GM23338 (cell line): ENCODE results near the gene PMM1.

ENCODE experiments used
- POLR2AphosphoS5 ChIP-seq: IDR thresholded peaks from 2 replicates; pipeline ENCODE4 v1.6.1; 2016; ENCODE audit warnings: antibody characterized with exemption, low read depth
- TF ChIP-seq, protein P1 (sequence below), 2 experiments: fragments of 200-600 bp in 1 of 2; sonication (generic) in 1 of 2; conservative IDR thresholded peaks; 2 replicates each; pipeline versions ENCODE4 v1.5.1 to v1.6.1; 2016 to 2017; ENCODE audit warnings: antibody characterized with exemption in 2 of 2, low read depth in 2 of 2, mild to moderate bottlenecking in 2 of 2, moderate library complexity in 1 of 2

DNA sequence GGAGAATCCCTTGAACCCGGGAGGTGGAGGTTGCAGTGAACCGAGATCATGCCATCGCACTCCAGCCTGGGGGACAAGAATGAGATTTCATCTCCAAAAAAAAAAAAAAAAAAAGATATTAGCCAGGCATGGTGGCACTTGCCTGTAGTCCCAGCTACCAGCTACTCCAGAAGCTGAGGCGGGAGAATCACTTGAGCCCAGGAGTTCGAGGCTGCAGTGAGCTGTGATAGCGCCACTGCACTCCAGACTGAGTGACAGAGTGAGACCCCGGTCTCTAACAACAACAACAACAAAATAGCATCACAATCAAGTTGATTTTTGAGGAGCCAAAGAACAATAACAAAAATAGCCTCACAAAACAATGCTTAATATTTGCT lies 2.3 kb downstream of the PMM1 start:
- TF ChIP-seq, protein P1, sequence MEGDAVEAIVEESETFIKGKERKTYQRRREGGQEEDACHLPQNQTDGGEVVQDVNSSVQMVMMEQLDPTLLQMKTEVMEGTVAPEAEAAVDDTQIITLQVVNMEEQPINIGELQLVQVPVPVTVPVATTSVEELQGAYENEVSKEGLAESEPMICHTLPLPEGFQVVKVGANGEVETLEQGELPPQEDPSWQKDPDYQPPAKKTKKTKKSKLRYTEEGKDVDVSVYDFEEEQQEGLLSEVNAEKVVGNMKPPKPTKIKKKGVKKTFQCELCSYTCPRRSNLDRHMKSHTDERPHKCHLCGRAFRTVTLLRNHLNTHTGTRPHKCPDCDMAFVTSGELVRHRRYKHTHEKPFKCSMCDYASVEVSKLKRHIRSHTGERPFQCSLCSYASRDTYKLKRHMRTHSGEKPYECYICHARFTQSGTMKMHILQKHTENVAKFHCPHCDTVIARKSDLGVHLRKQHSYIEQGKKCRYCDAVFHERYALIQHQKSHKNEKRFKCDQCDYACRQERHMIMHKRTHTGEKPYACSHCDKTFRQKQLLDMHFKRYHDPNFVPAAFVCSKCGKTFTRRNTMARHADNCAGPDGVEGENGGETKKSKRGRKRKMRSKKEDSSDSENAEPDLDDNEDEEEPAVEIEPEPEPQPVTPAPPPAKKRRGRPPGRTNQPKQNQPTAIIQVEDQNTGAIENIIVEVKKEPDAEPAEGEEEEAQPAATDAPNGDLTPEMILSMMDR (conservative IDR thresholded peaks at IDR 0.05; ENCODE audit: low read depth in 2 of 2), result no peak
- TF ChIP-seq POLR2AphosphoS5, result no peak
